ENCODE results near the gene HIVEP1. TPM values are rescaled to one million over a fixed set of nuclear protein-coding genes. Genes with fewer than 3 reads are reported as not detected.

The HIVEP1 gene
- polyA plus RNA-seq, 1 of the 3 experiments (the other 2 are of a cell fraction) = 7.7 TPM

- H3K79me2 ChIP-seq (ENCODE audit: insufficient read depth) = peaks cover 13% of the 10 kb centered on the region
- 75% methylated on average over 4 of the region's 4 CpGs for WGBS (ENCODE audit: low lambda C conversion rate)
- H3K9me3 ChIP-seq = no peaks in the 10 kb centered on the region
- CTCF ChIA-PET = interaction anchor here (0.7 to 0.9 kb wide), 2 partner anchors 36 to 352 kb away, joined by 3 to 4 read pairs; no protein-coding TSS in a partner anchor
- peaks cover 22% of the 10 kb centered on the region for H3F3A ChIP-seq (replicated peaks; ENCODE audit: insufficient read depth)
- peaks cover 0 to 9% of the 10 kb centered on the region in 2 experiments; a peak in 3 of 4 replicates for H3K4me1 ChIP-seq (ENCODE audit: control insufficient read depth in 1 of 2, insufficient read depth in 2 of 2, low read depth in 1 of 2, low read length in 1 of 2)
- H3K4me3 ChIP-seq (ENCODE audit: low read depth in 2 of 2, low read length in 1 of 2) = peak overlapping the region; percentile 62 to 95
- peak overlapping the region; percentile 89 for H3K4me2 ChIP-seq
- H3K36me3 ChIP-seq (replicated peaks in 1 of 2; ENCODE audit: control insufficient read depth in 1 of 2, insufficient read depth in 2 of 2, low read length in 1 of 2) = no peaks in the 10 kb centered on the region
- POLR2A ChIA-PET = interaction anchor here (0.6 kb wide), 1 partner anchor 637 kb away, joined by 3 read pairs; no protein-coding TSS in a partner anchor
- no peaks in the 10 kb centered on the region for H3K27me3 ChIP-seq (ENCODE audit: insufficient read depth)
- H3K9ac ChIP-seq = peak overlapping the region; percentile 100
- TF ChIP-seq RXRA (IDR thresholded peaks at IDR 0.05; ENCODE audit: borderline replicate concordance, low read depth) (no peak), MEF2A (IDR thresholded peaks at IDR 0.05; ENCODE audit: borderline replicate concordance, low read depth) (no peak), RAD21 (IDR thresholded peaks at IDR 0.05; ENCODE audit: low read length) (no peak), NRF1 (IDR thresholded peaks at IDR 0.05; ENCODE audit: low read depth, low read length) (no peak), ELF1 (IDR thresholded peaks at IDR 0.05) (no peak), TAF1 (IDR thresholded peaks at IDR 0.05; ENCODE audit: borderline replicate concordance, low read depth, low read length) (no peak), SIN3A (IDR thresholded peaks at IDR 0.05; ENCODE audit: borderline replicate concordance, low read depth, low read length) (no peak), GATA2 (CRISPR knock-in tag; IDR thresholded peaks at IDR 0.05) (no peak), MAX (IDR thresholded peaks at IDR 0.05; ENCODE audit: low read depth) (no peak)
- H3K9me2 ChIP-seq = no peaks in the 10 kb centered on the region
- peak overlapping the region; percentile 99 for H3K27ac ChIP-seq (ENCODE audit: low read depth in 2 of 2, low read length in 1 of 2)
- peak overlapping the region; percentile 92 for H2AFZ ChIP-seq (ENCODE audit: low read depth)
- DNase-seq = no peak
- no peaks in the 10 kb centered on the region for H4K20me1 ChIP-seq (ENCODE audit: insufficient read depth)
These were observed 4.2 kb upstream of the HIVEP1 start for GRCh38 chr6:12007887-12008286.

- peaks cover 17% of the 10 kb centered on the region for H3K79me2 ChIP-seq (ENCODE audit: insufficient read depth)
- H3K4me2 ChIP-seq = peak overlapping the region; percentile 89
- H3K4me1 ChIP-seq (ENCODE audit: control insufficient read depth in 1 of 2, insufficient read depth in 2 of 2, low read depth in 1 of 2, low read length in 1 of 2) = peaks cover under 1 to 9% of the 10 kb centered on the region in 2 experiments; a peak in 3 of 4 replicates
- no peaks in the 10 kb centered on the region for H3K9me3 ChIP-seq
- H3K9ac ChIP-seq = peak overlapping the region; percentile 100
- peak overlapping the region; percentile 62 to 95 for H3K4me3 ChIP-seq (ENCODE audit: low read depth in 2 of 2, low read length in 1 of 2)
- CTCF ChIA-PET = interaction anchor here (0.6 to 1.4 kb wide), 3 partner anchors 36 to 226 kb away, joined by 3 to 4 read pairs (median 3); no protein-coding TSS in a partner anchor
- H3F3A ChIP-seq (replicated peaks; ENCODE audit: insufficient read depth) = peaks cover 28% of the 10 kb centered on the region
- H3K27ac ChIP-seq (ENCODE audit: low read depth in 2 of 2, low read length in 1 of 2) = peak overlapping the region; percentile 99
- WGBS (ENCODE audit: low lambda C conversion rate) = under 1% methylated on average over 31 of the region's 60 CpGs
- H3K27me3 ChIP-seq (ENCODE audit: insufficient read depth) = no peaks in the 10 kb centered on the region
- POLR2A ChIA-PET = interaction anchor here (0.6 kb wide), 1 partner anchor 636 kb away, joined by 3 read pairs; no protein-coding TSS in a partner anchor
- H2AFZ ChIP-seq (ENCODE audit: low read depth) = peak overlapping the region; percentile 92
- DNase-seq = peak; percentile 89
- H3K36me3 ChIP-seq (replicated peaks in 1 of 2; ENCODE audit: control insufficient read depth in 1 of 2, insufficient read depth in 2 of 2, low read length in 1 of 2) = no peaks in the 10 kb centered on the region
- no peaks in the 10 kb centered on the region for H4K20me1 ChIP-seq (ENCODE audit: insufficient read depth)
- H3K9me2 ChIP-seq = no peaks in the 10 kb centered on the region
- TF ChIP-seq USF1 (IDR thresholded peaks at IDR 0.05; ENCODE audit: borderline replicate concordance, low read depth) (0 out of 2 replicates have a peak, but pooled peaks have one; percentile 17), TAF1 (IDR thresholded peaks at IDR 0.05; ENCODE audit: borderline replicate concordance, low read depth, low read length) (no peak), ELF1 (IDR thresholded peaks at IDR 0.05) (peak; percentile 27; the same call in 1 of the 2 replicates), POLR2AphosphoS5 (IDR thresholded peaks at IDR 0.05; ENCODE audit: low read depth, low read length) (peak; percentile 49), JUND (IDR thresholded peaks at IDR 0.05) (peak; percentile 10; the same call in 1 of the 2 replicates), SIN3A (IDR thresholded peaks at IDR 0.05; ENCODE audit: borderline replicate concordance, low read depth, low read length) (no peak), CHD2 (IDR thresholded peaks at IDR 0.05; ENCODE audit: low read length, partially characterized antibody) (peak; percentile 40), FOSL2 (IDR thresholded peaks at IDR 0.05; ENCODE audit: borderline replicate concordance, low read depth) (no peak), YY1 (IDR thresholded peaks at IDR 0.05; ENCODE audit: low read depth) (0 out of 2 replicates have a peak, but pooled peaks have one; percentile 23), RXRA (IDR thresholded peaks at IDR 0.05; ENCODE audit: borderline replicate concordance, low read depth) (peak; percentile 39; the same call in 1 of the 2 replicates), PBX3 (IDR thresholded peaks at IDR 0.05) (peak; percentile 33; the same call in 1 of the 2 replicates), MXI1 (IDR thresholded peaks at IDR 0.05; ENCODE audit: low read depth, low read length) (peak; percentile 81), RCOR1 (IDR thresholded peaks at IDR 0.05; ENCODE audit: low read length) (no peak), NFIC (IDR thresholded peaks at IDR 0.05; ENCODE audit: borderline replicate concordance) (no peak), IRF3 (IDR thresholded peaks at IDR 0.05; ENCODE audit: low read depth, low read length) (no peak), RAD21 (IDR thresholded peaks at IDR 0.05; ENCODE audit: low read length) (no peak), TEAD4 (IDR thresholded peaks at IDR 0.05; ENCODE audit: borderline replicate concordance, insufficient read depth) (no peak), USF2 (IDR thresholded peaks at IDR 0.05; ENCODE audit: borderline replicate concordance, low read depth, low read length) (no peak)
These were observed 3.5 kb upstream of the HIVEP1 start for GRCh38 chr6:12008366-12009179.

Data from SK-N-SH (cell line).